ENCODE measurements around the gene EOLA2.
"Not testable (repeated sequence)": the region's sequence is repeated elsewhere in the genome, so short reads cannot be mapped to it uniquely, and the experiment has no call there.

Gene EOLA2

GRCh38 chrX:149932970-149933369 lies 5.3 kb downstream of the EOLA2 start:
- not testable (repeated sequence) for DNase-seq (ENCODE audit: low read depth, low spot score)

- DNase-seq (ENCODE audit: low read depth, low spot score): not testable (repeated sequence)
Observed at GRCh38 chrX:149932150-149932549, 6.1 kb downstream of the EOLA2 start.

DNA sequence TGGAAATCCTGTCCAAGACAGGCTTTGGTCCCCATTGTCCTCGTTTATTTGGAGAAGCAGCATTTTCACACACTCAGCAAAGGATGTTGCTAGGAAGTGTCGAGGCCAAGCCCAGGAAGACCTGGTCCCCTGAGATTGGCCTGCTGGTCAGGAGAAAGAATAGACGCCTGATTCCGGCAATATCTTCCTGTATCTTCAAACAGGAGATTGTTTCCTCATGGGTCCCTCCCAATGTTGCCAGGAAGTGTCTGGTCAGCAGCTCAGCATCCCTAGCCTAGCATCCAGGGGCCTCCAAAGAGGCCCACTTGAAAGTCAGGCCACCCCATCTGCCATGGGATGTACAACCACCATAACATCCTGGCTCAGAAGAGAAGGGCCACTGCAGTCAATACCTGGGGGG lies 6.9 kb downstream of the EOLA2 start:
- DNase-seq (ENCODE audit: low read depth, low spot score): not testable (repeated sequence)

GRCh38 chrX:149929400-149929799 lies 8.9 kb downstream of the EOLA2 start, which contains the start of gene HSFX4:
TSS of gene HSFX4 (plus strand) at chrX:149929573. CDS start at chrX:149929645, 72 bp downstream.
- not testable (repeated sequence) for DNase-seq (ENCODE audit: low read depth, low spot score)

GRCh38 chrX:149928635-149929034 lies 9.7 kb downstream of the EOLA2 start:
- not testable (repeated sequence) for DNase-seq (ENCODE audit: low read depth, low spot score)

DNA sequence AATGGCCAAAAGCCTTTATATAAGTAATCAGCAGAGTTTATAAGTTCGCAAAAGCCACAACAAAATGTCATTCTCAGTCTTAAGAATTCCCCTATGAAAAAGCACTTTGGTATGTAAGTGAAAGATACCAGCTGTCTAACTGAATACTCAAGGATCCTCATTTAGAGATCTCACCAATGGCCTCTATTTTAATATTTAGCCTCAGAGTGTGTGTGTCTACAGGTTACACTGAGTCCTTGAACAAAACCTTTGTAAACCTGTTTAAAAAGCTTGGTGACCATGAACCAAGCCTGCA lies 10.4 kb downstream of the EOLA2 start:
- DNase-seq (ENCODE audit: low read depth, low spot score): not testable (repeated sequence)

- not testable (repeated sequence) for DNase-seq (ENCODE audit: low read depth, low spot score)
Observed at GRCh38 chrX:149927245-149927963, 10.9 kb downstream of the EOLA2 start.

DNA sequence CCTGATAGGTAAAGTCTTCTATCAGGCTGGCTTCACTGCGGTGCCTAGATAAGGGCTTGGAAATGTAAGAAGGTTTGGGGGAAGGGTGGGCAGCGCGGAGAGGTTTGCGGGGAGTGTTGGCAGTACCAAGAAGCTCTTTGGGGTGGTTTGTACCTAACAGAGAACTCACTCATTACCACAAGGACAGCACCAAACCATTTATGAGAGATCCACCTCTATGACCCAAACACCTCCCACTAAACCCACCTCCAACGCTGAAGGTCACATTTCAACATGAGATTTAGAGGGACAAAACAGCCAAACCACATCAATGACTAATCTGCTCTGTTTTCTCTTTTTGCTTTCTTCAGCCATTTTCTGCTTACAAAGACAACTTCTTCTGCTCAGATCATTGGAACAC lies 13.9 kb downstream of the EOLA2 start:
- DNase-seq (ENCODE audit: low read depth, low spot score): not testable (repeated sequence)

- not testable (repeated sequence) for DNase-seq (ENCODE audit: low read depth, low spot score)
Observed at GRCh38 chrX:149923836-149924235, 14.5 kb downstream of the EOLA2 start.

GRCh38 chrX:149916745-149917392 lies 21.4 kb downstream of the EOLA2 start:
- no peak for DNase-seq (ENCODE audit: low read depth, low spot score)

GRCh38 chrX:149910178-149910695 lies 28.1 kb downstream of the EOLA2 start:
- DNase-seq (ENCODE audit: low read depth, low spot score): no peak

- DNase-seq (ENCODE audit: low read depth, low spot score): no peak
Observed at GRCh38 chrX:149909324-149910177, 28.7 kb downstream of the EOLA2 start.

- DNase-seq (ENCODE audit: low read depth, low spot score): no peak
Observed at GRCh38 chrX:149908727-149909126, 29.6 kb downstream of the EOLA2 start.

DNA sequence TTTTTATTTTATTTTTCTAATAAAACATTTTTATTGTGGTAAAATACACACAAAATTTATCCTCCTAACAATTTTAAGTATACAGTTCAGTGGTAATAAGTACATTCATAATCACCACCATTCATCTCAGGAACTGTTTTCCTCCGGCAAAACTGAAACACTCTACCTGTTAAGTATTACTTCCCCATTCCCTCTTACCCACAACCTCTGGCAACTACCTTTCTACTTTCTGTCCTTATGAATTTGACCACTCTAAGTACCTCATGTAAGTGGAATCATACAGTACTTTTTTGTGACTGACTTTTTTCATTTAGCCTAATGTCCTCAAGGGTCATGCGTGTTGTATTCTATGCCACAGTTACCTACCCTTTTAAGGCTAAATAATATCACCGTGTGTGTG lies 30.0 kb downstream of the EOLA2 start:
- DNase-seq (ENCODE audit: low read depth, low spot score): no peak

GRCh38 chrX:149903889-149904748 lies 34.2 kb downstream of the EOLA2 start:
- DNase-seq (ENCODE audit: low read depth, low spot score): no peak

- no peak for DNase-seq (ENCODE audit: low read depth, low spot score)
Observed at GRCh38 chrX:149898554-149898953, 39.7 kb downstream of the EOLA2 start.

- not testable (repeated sequence) for DNase-seq (ENCODE audit: low read depth, low spot score)
Observed at GRCh38 chrX:149890828-149891227, 47.5 kb downstream of the EOLA2 start.
